GM19328 (cell line): ENCODE data around the gene CYP2C8.
"Not testable (repeated sequence)": the region's sequence is repeated elsewhere in the genome, so short reads cannot be mapped to it uniquely, and the experiment has no call there.

Experiments
- ATAC-seq: cut with Tn5 transposase; IDR thresholded peaks from one replicate; pipeline ENCODE4 v1.9.1; 2021; ENCODE audit warnings: mild to moderate bottlenecking, moderate library complexity; ENCODE audit not compliant: unreplicated experiment

CYP2C8 gene

GRCh38 chr10:95069286-95069685 lies at the start of gene CYP2C8:
TSS of gene CYP2C8 (minus strand) at chr10:95069497. CDS start at chr10:95069402, 95 bp downstream.
- no peak for ATAC-seq

- ATAC-seq: no peak
Observed at GRCh38 chr10:95116869-95117269, 47.6 kb upstream of the CYP2C8 start.

- ATAC-seq: not testable (repeated sequence)
Observed at GRCh38 chr10:95110823-95111222, 41.5 kb upstream of the CYP2C8 start.

DNA sequence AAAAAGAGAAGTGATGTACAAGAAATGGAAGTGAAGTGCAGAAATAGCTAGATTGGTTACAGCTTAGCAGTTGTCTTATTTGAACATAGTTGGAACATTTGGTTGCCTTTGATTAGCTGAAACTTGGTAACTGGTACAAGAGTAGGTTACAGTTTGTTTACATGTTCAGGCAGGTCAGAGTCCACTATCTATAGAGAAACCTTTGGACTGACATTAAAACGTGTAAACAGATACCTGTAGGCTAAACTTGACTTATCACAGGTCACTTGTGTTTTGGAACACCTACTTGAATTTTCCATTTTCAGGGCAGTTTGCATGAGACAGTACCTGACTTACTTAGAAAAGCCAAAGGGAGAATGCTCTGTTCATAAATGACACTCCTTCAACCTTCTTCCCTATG lies 28.5 kb upstream of the CYP2C8 start:
- ATAC-seq: no peak

DNA sequence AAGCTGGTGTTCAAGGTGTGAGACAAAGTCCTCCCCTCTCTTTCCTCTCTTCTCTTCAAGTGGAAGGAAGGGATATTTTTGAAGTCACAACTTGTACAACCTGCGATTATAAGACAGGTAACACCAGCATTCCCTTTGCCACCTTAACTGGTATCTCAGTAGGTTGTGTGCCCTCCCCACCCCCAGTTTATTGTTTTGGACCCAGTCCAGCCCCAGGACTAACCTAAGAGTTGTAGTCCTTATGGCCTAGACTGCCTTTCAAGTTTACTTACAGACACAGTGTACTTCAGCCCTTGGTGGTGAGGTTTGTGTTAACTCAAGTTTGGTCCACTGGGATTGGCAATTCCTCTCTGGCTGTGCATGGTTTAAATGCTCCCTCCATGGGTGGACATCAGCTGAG lies 26.8 kb upstream of the CYP2C8 start:
- ATAC-seq: no peak

DNA sequence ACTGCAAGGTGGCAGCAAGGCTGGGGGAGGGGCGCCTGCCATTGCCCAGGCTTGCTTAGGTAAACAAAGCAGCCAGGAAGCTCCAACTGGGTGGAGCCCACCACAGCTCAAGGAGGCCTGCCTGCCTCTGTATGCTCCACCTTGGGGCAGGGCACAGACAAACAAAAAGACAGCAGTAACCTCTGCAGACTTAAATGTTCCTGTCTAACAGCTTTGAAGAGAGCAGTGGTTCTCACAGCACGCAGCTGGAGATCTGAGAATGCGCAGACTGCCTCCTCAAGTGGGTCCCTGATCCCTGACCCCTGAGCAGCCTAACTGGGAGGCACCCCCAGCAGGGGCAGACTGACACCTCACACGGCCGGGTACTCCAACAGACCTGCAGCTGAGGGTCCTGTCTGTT lies 10.3 kb upstream of the CYP2C8 start:
- ATAC-seq: not testable (repeated sequence)

DNA sequence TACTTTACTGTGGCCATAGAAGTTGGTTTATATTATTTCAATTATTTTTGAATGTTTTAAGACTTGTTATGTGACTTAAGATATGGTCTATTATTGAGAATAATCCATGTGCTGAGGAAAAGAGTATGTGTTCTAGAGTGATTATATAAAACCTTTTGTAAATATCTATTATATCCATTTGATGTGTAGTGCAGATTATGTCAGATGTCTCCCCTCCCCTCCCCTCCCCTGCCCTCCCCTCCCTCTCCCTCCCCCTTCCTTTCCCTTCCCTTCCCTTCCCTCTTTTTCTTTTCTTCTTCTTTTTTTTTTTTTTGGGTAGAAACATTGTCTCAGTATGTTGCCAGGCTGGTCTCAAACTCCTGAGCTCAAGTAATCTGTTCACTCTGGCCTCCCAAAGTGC lies 8.3 kb upstream of the CYP2C8 start:
- no peak for ATAC-seq

- no peak for ATAC-seq
Observed at GRCh38 chr10:95071107-95071660, 1.9 kb upstream of the CYP2C8 start.

DNA sequence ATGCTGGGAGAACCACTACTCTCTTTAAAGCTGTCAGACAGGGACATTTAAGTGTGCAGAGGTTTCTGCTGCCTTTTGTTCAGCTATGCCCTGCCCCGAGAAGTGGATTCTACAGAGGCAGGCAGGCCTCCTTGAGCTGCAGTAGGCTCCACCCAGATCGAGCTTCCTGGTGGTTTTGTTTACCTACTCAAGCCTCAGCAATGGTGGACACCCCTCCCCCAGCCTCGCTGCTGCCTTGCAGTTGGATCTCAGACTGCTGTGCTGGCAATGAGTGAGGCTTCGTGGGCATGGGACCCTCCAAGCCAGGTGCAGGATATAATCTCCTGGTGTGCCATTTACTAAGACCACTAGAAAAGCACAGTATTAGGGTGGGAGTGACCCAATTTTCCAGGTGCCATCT lies 5.2 kb downstream of the CYP2C8 start:
- ATAC-seq: not testable (repeated sequence)

GRCh38 chr10:95056744-95057363 lies 12.4 kb downstream of the CYP2C8 start:
- no peak for ATAC-seq

DNA sequence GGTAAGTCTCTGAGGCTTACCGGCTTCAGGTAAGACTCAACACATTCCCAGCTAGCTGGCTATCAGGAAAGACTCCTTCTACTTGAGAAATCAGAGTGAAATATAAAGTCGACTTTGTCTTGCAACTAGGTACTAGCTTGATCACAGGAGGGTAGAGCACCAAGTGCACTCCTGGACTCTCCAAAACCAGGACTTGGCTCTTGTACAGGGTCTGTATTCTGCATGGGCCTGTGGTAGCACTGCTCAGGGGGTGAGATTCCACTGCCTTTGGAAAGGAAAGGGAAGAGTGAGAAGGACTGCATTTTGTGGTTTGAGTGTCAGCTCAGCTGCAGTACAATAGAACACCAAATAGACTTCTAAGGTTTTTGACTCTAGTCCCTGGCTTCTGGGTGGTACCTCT lies 19.4 kb downstream of the CYP2C8 start:
- no peak for ATAC-seq

GRCh38 chr10:95048206-95048605 lies 21.1 kb downstream of the CYP2C8 start:
- no peak for ATAC-seq

DNA sequence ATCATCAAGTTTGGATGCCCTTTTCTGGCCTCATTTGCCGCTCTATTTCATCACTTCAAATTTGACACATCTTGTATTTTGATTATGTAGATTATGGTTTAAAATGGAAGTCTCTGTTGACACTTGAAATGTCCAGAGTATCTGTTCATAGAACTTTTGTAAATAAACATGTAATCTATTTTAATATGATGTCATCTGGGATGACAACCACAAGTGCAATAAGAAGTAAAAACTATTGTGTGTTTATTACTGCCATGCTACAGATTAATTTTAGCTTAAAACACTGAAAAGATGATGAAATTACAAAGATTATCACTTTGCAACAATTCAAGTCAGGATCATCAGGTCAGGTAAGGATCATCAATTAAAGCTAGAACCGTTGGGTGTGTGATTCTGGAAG lies 30.0 kb downstream of the CYP2C8 start:
- no peak for ATAC-seq

GRCh38 chr10:95035332-95036295 lies 33.7 kb downstream of the CYP2C8 start:
- no peak for ATAC-seq

GRCh38 chr10:95034401-95034800 lies 34.9 kb downstream of the CYP2C8 start:
- no peak for ATAC-seq

DNA sequence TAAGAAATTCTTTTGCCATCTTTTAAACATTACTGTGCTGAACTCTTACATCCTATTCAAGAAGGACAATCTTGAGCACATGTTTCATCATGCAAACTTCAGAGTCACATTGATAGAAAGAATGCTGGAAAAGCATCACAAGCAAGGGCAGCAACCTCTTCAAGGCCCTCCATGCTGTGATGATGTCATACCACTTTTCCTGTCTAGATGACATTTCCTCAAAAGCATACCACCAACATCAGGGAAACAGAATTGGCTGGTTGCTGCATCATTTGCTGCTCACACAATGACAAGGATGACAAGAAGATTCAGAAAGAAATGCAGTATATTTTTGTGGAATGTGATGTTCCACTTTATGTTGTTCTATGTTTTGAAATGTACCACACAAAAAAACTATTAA lies 37.6 kb downstream of the CYP2C8 start:
- ATAC-seq: no peak

DNA sequence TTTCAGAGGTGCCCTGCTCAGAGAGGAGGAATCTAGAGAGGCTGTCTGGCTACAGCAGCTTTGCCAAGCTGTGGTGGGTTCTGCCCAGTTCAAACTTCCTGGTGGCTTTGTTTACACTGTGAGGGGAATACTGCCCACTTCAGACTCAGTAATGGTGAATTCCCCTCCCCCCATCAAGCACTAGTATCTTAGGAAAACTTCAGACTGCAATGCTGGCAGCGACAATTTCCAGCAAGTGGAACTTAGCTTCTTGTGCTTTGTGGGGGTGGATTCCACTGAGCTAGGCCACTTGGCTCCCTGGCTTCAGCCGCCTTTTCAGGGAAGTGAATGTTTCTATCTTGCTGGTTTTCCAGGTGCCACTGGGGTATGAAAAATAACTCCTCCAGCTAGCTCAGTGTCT lies 42.8 kb downstream of the CYP2C8 start:
- ATAC-seq: no peak

DNA sequence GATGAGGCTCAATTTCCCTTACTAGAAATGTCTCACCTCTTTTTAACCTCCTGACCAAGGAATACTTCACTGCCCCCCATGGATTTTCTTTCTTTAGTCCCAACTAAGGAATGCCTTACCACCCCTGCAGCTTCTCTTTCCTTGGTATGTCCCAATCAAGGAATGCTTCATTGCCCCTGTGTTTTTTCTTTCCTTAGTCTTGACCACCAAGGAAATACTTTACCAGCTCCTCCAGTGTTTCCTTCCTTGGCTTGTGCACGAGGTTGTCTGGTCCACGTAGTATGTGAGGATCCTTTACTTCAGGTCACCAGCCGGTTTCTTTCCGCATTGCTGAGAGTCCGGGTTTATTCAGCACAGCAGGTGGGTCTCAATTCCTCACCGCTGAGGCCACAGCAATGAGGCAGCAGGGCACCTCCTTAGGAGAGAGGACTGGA lies 71.5 kb downstream of the CYP2C8 start:
- no peak for ATAC-seq

GRCh38 chr10:94992811-94993210 lies 76.5 kb downstream of the CYP2C8 start:
- ATAC-seq: no peak

GRCh38 chr10:94991243-94991888 lies 77.9 kb downstream of the CYP2C8 start:
- ATAC-seq: no peak

DNA sequence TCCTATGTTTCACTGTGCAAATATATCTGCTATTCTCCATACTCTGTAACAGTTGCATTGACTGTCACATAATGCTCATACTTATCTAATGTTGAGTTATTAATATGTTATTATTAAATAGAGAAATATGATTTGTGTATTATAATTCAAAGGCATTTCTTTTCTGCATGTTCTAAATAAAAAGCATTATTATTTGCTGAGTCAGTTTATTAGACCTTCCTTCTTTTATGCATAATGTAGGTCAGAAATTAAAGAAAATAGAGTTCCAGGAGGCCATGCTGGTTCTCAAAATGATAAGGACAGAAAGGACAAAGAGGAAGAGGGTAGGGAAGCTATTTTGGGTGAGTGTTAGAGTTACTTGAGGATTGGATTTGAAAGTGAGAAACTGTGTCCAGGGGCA lies 80.1 kb downstream of the CYP2C8 start:
- no peak for ATAC-seq
